Suprapubic skin (tissue), 4 donors: ENCODE results near the gene EFR3B. TPM values are rescaled to one million over a fixed set of nuclear protein-coding genes. Genes with fewer than 3 reads are reported as not detected.

Source experiments
- DNase-seq, 2 donors: peaks; one replicate each; pipeline ENCODE4 v3.0.0-alpha.2; 2019; ENCODE audit warnings: low spot score in 2 of 2
- H3K27ac ChIP-seq: fragments of 200-600 bp; sonication (generic); one replicate; pipeline ENCODE4 v1.5.1; 2019
- H3K27me3 ChIP-seq: fragments of 200-600 bp; sonication (generic); one replicate; pipeline ENCODE4 v1.5.1; 2019
- H3K36me3 ChIP-seq: fragments of 200-600 bp; sonication (generic); one replicate; pipeline ENCODE4 v1.5.1; 2019
- H3K4me1 ChIP-seq: fragments of 200-600 bp; sonication (generic); one replicate; pipeline ENCODE4 v1.5.1; 2019
- H3K4me3 ChIP-seq: fragments of 200-600 bp; sonication (generic); one replicate; pipeline ENCODE4 v1.5.1; 2019; ENCODE audit warnings: mild to moderate bottlenecking
- H3K9me3 ChIP-seq: fragments of 200-600 bp; sonication (generic); one replicate; pipeline ENCODE4 v1.5.1; 2019
- CTCF ChIP-seq, 2 donors: fragments of 200-600 bp in 1 of 2; fragments of 450-650 bp in 1 of 2; sonication (generic) in 1 of 2; IDR thresholded peaks; one replicate each; pipeline ENCODE4 v1.5.1; 2016 to 2019; ENCODE audit warnings: antibody characterized with exemption in 2 of 2, mild to moderate bottlenecking in 1 of 2, moderate library complexity in 1 of 2
- EP300 ChIP-seq: sonication (generic); formaldehyde crosslinking; IDR thresholded peaks from one replicate; pipeline ENCODE4 v1.6.1; 2017; ENCODE audit warnings: antibody characterized with exemption
- POLR2A ChIP-seq, 2 donors: fragments of 450-650 bp; IDR thresholded peaks; one replicate each; pipeline ENCODE4 v1.6.1; 2017; ENCODE audit warnings: antibody characterized with exemption in 2 of 2, mild to moderate bottlenecking in 2 of 2, moderate library complexity in 2 of 2
- POLR2AphosphoS5 ChIP-seq, 3 donors: sonication (generic); formaldehyde crosslinking; IDR thresholded peaks; one replicate each; pipeline ENCODE4 v1.6.1; 2017; ENCODE audit warnings: antibody characterized with exemption in 3 of 3
- WGBS: methylation state at CpG from one replicate; pipeline ENCODE4 v1.1.5; 2018; 5-methylcytosine and 5-hydroxymethylcytosine counted together
- total RNA-seq, 4 donors: library from RNA; depleted of rRNA; stranded (reverse); fragments of >200 nt; gene quantifications; one replicate each; pipeline ENCODE4 v1.1.0, GENCODE V29; 2016

The EFR3B gene
- total RNA-seq, 4 donors from 2014 or later: 0.79 to 1.5 (median 1.2) TPM

DNA sequence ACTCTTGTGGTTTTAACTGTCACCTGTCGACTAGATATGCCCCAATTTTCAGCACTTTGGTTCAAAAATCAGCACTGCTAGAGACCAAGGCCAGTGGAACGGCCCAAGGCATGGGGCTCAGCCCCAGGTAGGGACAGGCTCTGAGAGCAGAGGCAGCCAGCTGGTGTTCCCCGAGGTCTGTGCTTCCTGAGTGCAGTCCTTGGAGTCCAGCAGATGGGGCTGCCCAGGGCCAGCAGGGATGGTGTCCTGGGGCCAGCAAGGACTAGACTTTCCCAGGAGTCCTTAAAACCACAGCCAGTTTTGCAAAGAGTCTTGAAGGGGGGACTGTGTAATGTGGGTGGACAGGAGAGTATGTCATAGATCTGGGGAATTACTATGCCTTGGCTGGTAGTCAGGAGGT is 70.2 kb downstream of the EFR3B start:
- no peak for DNase-seq
- Histone ChIP-seq H3K27ac (no peak overlapping the region), H3K36me3 (no peaks in the 10 kb centered on the region), H3K4me1 (no peaks in the 10 kb centered on the region), H3K27me3 (no peaks in the 10 kb centered on the region), H3K4me3 (no peak overlapping the region), H3K9me3 (no peaks in the 10 kb centered on the region)
- WGBS: 92% methylated on average over 3 of the region's 3 CpGs
- TF ChIP-seq POLR2A (IDR thresholded peaks at IDR 0.05): no peak
- no peak for TF ChIP-seq CTCF (IDR thresholded peaks at IDR 0.05)
- no peak for TF ChIP-seq POLR2AphosphoS5 (IDR thresholded peaks at IDR 0.05)
- TF ChIP-seq EP300: no peak

DNA sequence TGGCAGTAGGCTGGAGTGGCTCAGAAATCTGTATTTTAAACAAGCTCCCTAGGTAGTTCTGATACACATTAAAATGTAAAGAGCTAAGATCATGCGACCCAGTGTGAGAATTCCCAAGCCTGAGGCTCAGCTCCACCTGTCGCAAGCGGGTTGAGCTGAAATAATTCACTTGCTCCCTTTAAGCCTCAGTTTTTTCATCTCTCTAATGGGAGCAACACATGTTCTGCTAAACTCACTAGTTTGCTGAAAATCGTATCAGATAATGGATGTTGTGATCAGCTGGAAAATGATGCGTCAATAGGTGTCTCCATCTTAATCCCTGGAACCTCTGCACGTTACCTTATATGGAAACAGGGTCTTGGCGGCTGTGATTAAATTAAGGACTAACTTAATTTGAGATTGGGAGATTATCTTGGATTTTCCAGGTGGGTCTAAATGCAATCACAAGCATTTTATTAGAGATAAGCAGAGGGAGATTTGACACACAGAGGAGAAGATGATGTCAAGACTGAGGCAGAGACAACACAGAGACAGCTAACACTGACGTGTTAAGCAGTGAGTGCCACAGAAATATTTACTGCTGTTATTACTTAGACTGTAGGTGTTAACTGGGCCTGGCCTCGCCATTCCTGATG is 73.5 kb downstream of the EFR3B start:
- Histone ChIP-seq H3K27ac (no peak overlapping the region), H3K36me3 (no peaks in the 10 kb centered on the region), H3K4me3 (no peak overlapping the region), H3K9me3 (no peaks in the 10 kb centered on the region), H3K27me3 (no peaks in the 10 kb centered on the region), H3K4me1 (no peaks in the 10 kb centered on the region)
- 91% methylated on average over 9 of the region's 9 CpGs for WGBS
- DNase-seq: no peak
- no peak for TF ChIP-seq POLR2AphosphoS5 (IDR thresholded peaks at IDR 0.05)
- TF ChIP-seq POLR2A (IDR thresholded peaks at IDR 0.05): no peak
- TF ChIP-seq EP300: no peak
- TF ChIP-seq CTCF (IDR thresholded peaks at IDR 0.05): no peak

DNA sequence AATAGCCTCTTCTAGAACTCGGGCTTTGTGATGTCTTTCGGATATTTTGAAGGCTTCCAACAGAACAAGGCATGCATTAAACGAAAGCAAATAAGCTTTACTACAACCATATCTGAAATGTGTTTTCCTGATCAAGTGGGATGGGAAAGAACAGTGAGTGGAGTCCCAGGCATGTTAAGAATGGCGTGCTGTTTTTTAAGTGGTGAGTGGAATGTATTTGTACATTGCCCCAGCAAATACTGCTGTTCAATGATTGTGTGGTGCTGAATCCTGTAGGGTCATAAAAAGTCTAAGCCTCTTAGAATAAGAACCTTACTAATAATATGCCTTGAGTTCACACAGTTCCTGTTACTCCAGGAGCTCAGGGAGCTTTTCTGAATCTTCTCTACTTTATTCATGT is 74.0 kb downstream of the EFR3B start:
- Histone ChIP-seq H3K4me1 (no peaks in the 10 kb centered on the region), H3K36me3 (no peaks in the 10 kb centered on the region), H3K9me3 (no peaks in the 10 kb centered on the region), H3K4me3 (no peak overlapping the region), H3K27me3 (no peaks in the 10 kb centered on the region), H3K27ac (no peak overlapping the region)
- no peak for TF ChIP-seq EP300
- no peak for TF ChIP-seq POLR2AphosphoS5 (IDR thresholded peaks at IDR 0.05)
- no peak for TF ChIP-seq POLR2A (IDR thresholded peaks at IDR 0.05)
- no peak for TF ChIP-seq CTCF (IDR thresholded peaks at IDR 0.05)
- 91% methylated on average over 4 of the region's 4 CpGs for WGBS
- DNase-seq: no peak

DNA sequence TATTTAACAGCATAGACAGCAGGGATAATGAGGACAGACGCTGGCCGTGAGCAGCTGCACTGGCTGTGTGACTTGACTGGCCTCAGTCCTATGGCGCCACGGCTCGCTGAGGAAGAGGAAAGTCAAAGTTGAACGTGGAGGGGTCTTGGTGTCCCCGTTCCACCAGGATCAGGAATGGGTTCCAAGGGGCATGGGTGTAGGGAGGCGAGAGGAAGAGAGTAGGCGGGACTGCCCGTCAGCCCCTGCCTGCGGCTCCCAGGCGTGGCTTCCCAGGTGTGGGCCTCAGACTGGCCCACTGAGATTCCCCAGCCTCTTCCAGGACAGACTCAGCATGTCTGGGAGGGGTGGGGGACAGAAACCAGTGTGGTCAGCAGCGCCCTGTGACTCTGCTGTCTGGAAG is 75.1 kb downstream of the EFR3B start:
- no peak overlapping the region for H3K4me3 ChIP-seq
- no peaks in the 10 kb centered on the region for H3K4me1 ChIP-seq
- H3K27ac ChIP-seq: no peak overlapping the region
- 88% methylated on average over 12 of the region's 13 CpGs for WGBS
- DNase-seq: no peak
- no peak for TF ChIP-seq POLR2AphosphoS5 (IDR thresholded peaks at IDR 0.05)
- TF ChIP-seq EP300: no peak
- TF ChIP-seq POLR2A (IDR thresholded peaks at IDR 0.05): no peak
- no peak for TF ChIP-seq CTCF (IDR thresholded peaks at IDR 0.05)
- H3K9me3 ChIP-seq: no peaks in the 10 kb centered on the region
- H3K36me3 ChIP-seq: no peaks in the 10 kb centered on the region
- no peaks in the 10 kb centered on the region for H3K27me3 ChIP-seq

- no peaks in the 10 kb centered on the region for H3K4me1 ChIP-seq
- H3K9me3 ChIP-seq: no peaks in the 10 kb centered on the region
- no peaks in the 10 kb centered on the region for H3K36me3 ChIP-seq
- H3K4me3 ChIP-seq: no peak overlapping the region
- DNase-seq: no peak
- WGBS: 91% methylated on average over 11 of the region's 11 CpGs
- no peak for TF ChIP-seq CTCF (IDR thresholded peaks at IDR 0.05)
- no peak for TF ChIP-seq EP300
- TF ChIP-seq POLR2AphosphoS5 (IDR thresholded peaks at IDR 0.05): no peak
- TF ChIP-seq POLR2A (IDR thresholded peaks at IDR 0.05): no peak
- no peak overlapping the region for H3K27ac ChIP-seq
- no peaks in the 10 kb centered on the region for H3K27me3 ChIP-seq
These were observed 77.4 kb downstream of the EFR3B start for GRCh38 chr2:25119263-25119662.
